HUDEP-2 (cell line): Measurements from ENCODE around the gene TM6SF1.
"Not testable (repeated sequence)": the region's sequence is repeated elsewhere in the genome, so short reads cannot be mapped to it uniquely, and the experiment has no call there.

Experiments
- DNase-seq, 76 experiments: peaks; one replicate each; lab custom pipeline; 2025; ENCODE audit not compliant: unreplicated experiment in 76 of 76; lab: John Stamatoyannopoulos, UW

Gene TM6SF1

GRCh38 chr15:83113881-83114674, 6.6 kb downstream of the TM6SF1 start:
- DNase-seq: no peak

GRCh38 chr15:83114856-83115255, 7.4 kb downstream of the TM6SF1 start:
- DNase-seq: no peak

- no peak for DNase-seq
These were observed 8.0 kb downstream of the TM6SF1 start for GRCh38 chr15:83115410-83115809.

- no peak for DNase-seq
These were observed 8.6 kb downstream of the TM6SF1 start for GRCh38 chr15:83115831-83116565.

GRCh38 chr15:83118291-83118827, 10.9 kb downstream of the TM6SF1 start:
- no peak for DNase-seq

- no peak for DNase-seq
These were observed 11.5 kb downstream of the TM6SF1 start for GRCh38 chr15:83118968-83119367.

GRCh38 chr15:83119968-83120581, 12.6 kb downstream of the TM6SF1 start:
- DNase-seq: no peak

- DNase-seq: no peak
These were observed 16.1 kb downstream of the TM6SF1 start for GRCh38 chr15:83123529-83123928.

GRCh38 chr15:83127547-83128150, 20.2 kb downstream of the TM6SF1 start:
- DNase-seq: no peak

GRCh38 chr15:83129791-83130190, 22.3 kb downstream of the TM6SF1 start:
- DNase-seq: no peak

GRCh38 chr15:83132861-83133523, 25.5 kb downstream of the TM6SF1 start:
- DNase-seq: no peak

- DNase-seq: not testable (repeated sequence)
These were observed 34.7 kb downstream of the TM6SF1 start for GRCh38 chr15:83142151-83142550.

- no peak for DNase-seq
These were observed 37.3 kb downstream of the TM6SF1 start for GRCh38 chr15:83144771-83145170.

- no peak for DNase-seq
These were observed 45.8 kb downstream of the TM6SF1 start for GRCh38 chr15:83153288-83153687.

GRCh38 chr15:83155942-83156341, 48.5 kb downstream of the TM6SF1 start:
- DNase-seq: no peak

- no peak for DNase-seq
These were observed 50.9 kb downstream of the TM6SF1 start for GRCh38 chr15:83158393-83158792.

GRCh38 chr15:83160741-83161140, 53.3 kb downstream of the TM6SF1 start:
- no peak for DNase-seq

GRCh38 chr15:83163032-83163431, 55.6 kb downstream of the TM6SF1 start:
- no peak for DNase-seq

- DNase-seq: no peak
These were observed 56.8 kb downstream of the TM6SF1 start for GRCh38 chr15:83164111-83164770.
